A549 (cell line): ENCODE measurements around the gene USP9X. TPM values are rescaled to one million over a fixed set of nuclear protein-coding genes. Genes with fewer than 3 reads are reported as not detected.
"Not testable (repeated sequence)": the region's sequence is repeated elsewhere in the genome, so short reads cannot be mapped to it uniquely, and the experiment has no call there.

Experiments
- ATAC-seq, 2 experiments: fragments of 200-7000 bp in 1 of 2; fragments of >200 bp in 1 of 2; cut with Nextera tagmentation in 1 of 2; cut with Tn5 transposase in 1 of 2; 3 replicates each; pipeline versions ENCODE4 v1.8.0 to v1.9.1; 2018 to 2020; ENCODE audit warnings: mild to moderate bottlenecking in 1 of 2, moderate library complexity in 1 of 2
- CTCF ChIA-PET: fragments of 300-600 bp; sonication (Branson Sonifier 250); formaldehyde crosslinking; extraction: SDS; loops from one replicate; lab custom pipeline; 2021; ENCODE audit warnings: antibody characterized with exemption, inconsistent platforms; lab: Yijun Ruan, JAX
- POLR2A ChIA-PET: fragments of 350-600 bp; formaldehyde crosslinking; extraction: SDS; loops from one replicate; lab custom pipeline; 2021; ENCODE audit warnings: antibody characterized with exemption, inconsistent platforms; lab: Yijun Ruan, JAX
- DNase-seq, 2 experiments: peaks; one replicate each; pipeline versions ENCODE4 v3.0.0 to v3.0.0-alpha.2; 2011 to 2016; ENCODE audit warnings: low read depth in 1 of 2, low spot score in 1 of 2
- FAIRE-seq: peaks from 2 replicates; lab custom pipeline; 2011; peaks lifted over from hg19 to GRCh38; lab: Jason Lieb, UNC
- H3K27ac ChIP-seq, 2 experiments: fragments of >200 bp; sonication (Bioruptor Twin); formaldehyde crosslinking; 3 replicates each; pipeline ENCODE4 v1.5.1; 2016 to 2017
- H3K4me1 ChIP-seq: fragments of >200 bp; sonication (Bioruptor Twin); formaldehyde crosslinking; 3 replicates; pipeline ENCODE4 v1.6.1; 2016
- H3K4me2 ChIP-seq: fragments of >200 bp; sonication (Bioruptor Twin); formaldehyde crosslinking; 3 replicates; pipeline ENCODE4 v1.6.1; 2016
- H3K4me3 ChIP-seq: fragments of >200 bp; sonication (Bioruptor Twin); formaldehyde crosslinking; 3 replicates; pipeline ENCODE4 v1.5.1; 2016
- H3K9me3 ChIP-seq: fragments of >200 bp; sonication (Bioruptor Twin); formaldehyde crosslinking; 3 replicates; pipeline ENCODE4 v1.6.1; 2016
- CBX2 ChIP-seq: fragments of 200-600 bp; sonication (generic); IDR thresholded peaks from 2 replicates; pipeline ENCODE4 v1.6.1; 2016; ENCODE audit warnings: low read depth, mild to moderate bottlenecking, borderline replicate concordance
- CEBPB ChIP-seq, 2 experiments: fragments of >200 bp in 1 of 2; sonication (Bioruptor Twin) in 1 of 2; formaldehyde crosslinking in 1 of 2; IDR thresholded peaks; 2 replicates each; pipeline ENCODE4 v1.6.1; 2012 to 2016
- CHD4 ChIP-seq: fragments of 200-600 bp; sonication (generic); IDR thresholded peaks from 2 replicates; pipeline ENCODE4 v1.6.1; 2016; ENCODE audit warnings: antibody characterized with exemption, mild to moderate bottlenecking, borderline replicate concordance
- CTCF ChIP-seq: fragments of >200 bp; sonication (Bioruptor Twin); formaldehyde crosslinking; IDR thresholded peaks from 3 replicates; pipeline ENCODE4 v1.5.1; 2016
- EHF ChIP-seq: fragments of 250-450 bp; sonication (Bioruptor Pico); IDR thresholded peaks from 2 replicates; pipeline ENCODE4 v1.5.0; 2020; ENCODE audit warnings: mild to moderate bottlenecking
- FOSL2 ChIP-seq, 2 experiments: fragments of 450-650 bp in 1 of 2; fragments of >200 bp in 1 of 2; sonication (Bioruptor Twin) in 1 of 2; formaldehyde crosslinking; IDR thresholded peaks; 2 replicates each; pipeline versions ENCODE4 v1.5.0 to v1.6.1; 2016 to 2020; ENCODE audit warnings: mild to moderate bottlenecking in 1 of 2, moderate library complexity in 1 of 2
- HDAC2 ChIP-seq: fragments of 200-600 bp; sonication (generic); IDR thresholded peaks from 2 replicates; pipeline ENCODE4 v1.6.1; 2016
- HMGXB4 ChIP-seq: fragments of 250-450 bp; sonication (Bioruptor Pico); IDR thresholded peaks from 2 replicates; pipeline ENCODE4 v1.5.0; 2021; ENCODE audit warnings: mild to moderate bottlenecking, moderate library complexity, borderline replicate concordance
- POLR2AphosphoS2 ChIP-seq: conservative IDR thresholded peaks from 2 replicates; pipeline ENCODE4 v1.6.1; 2012; ENCODE audit warnings: low read length, improper control_type of control experiment, inconsistent platforms
- RARB ChIP-seq: fragments of 250-450 bp; sonication (Bioruptor Pico); IDR thresholded peaks from 2 replicates; pipeline ENCODE4 v1.8.0; 2021; ENCODE audit warnings: mild to moderate bottlenecking, moderate library complexity
- REST ChIP-seq: fragments of 200-600 bp; sonication (generic); IDR thresholded peaks from 2 replicates; pipeline ENCODE4 v1.6.1; 2016; ENCODE audit warnings: antibody characterized with exemption, mild to moderate bottlenecking, moderate library complexity
- TP53 ChIP-seq: fragments of 250-450 bp; sonication (Bioruptor Pico); IDR thresholded peaks from 2 replicates; pipeline ENCODE4 v1.5.0; 2021; ENCODE audit warnings: mild to moderate bottlenecking, moderate library complexity
- WGBS: methylation state at CpG from one replicate; pipeline ENCODE4 v1.1.6; 2017; ENCODE audit errors: missing lambda C conversion rate; 5-methylcytosine and 5-hydroxymethylcytosine counted together
- polyA plus RNA-seq, 4 experiments: library from polyadenylated mRNA; depleted of rRNA in 3 of 4; stranded (reverse); fragments of >200 nt; fragmentation: RNase III in 1 of 4; extraction: RNeasy Plus Mini Kit Qiagen cat#74134 plus additional on column Dnase treatment in 1 of 4; gene quantifications; 2 replicates in 3 of 4; 3 replicates in 1 of 4; pipeline ENCODE4 v1.2.3, GENCODE V29; 2011 to 2017

USP9X gene
- polyA plus RNA-seq, 2 of the 4 experiments (the other 2 are of a cell fraction): 30.7 to 70.4 TPM

GRCh38 chrX:41148553-41148952 lies 63.3 kb downstream of the USP9X start:
- ATAC-seq (peak in 1 of 2 experiments; percentile 68; a peak in 3 of 6 replicates), FAIRE-seq (peak; percentile 86), DNase-seq (peak in 1 of 2 experiments; percentile 24)
- CTCF ChIA-PET: interaction anchor here (0.6 kb wide), 1 partner anchor 13 kb away, joined by 3 read pairs; no protein-coding TSS in a partner anchor
- H3K27ac ChIP-seq: peak overlapping the region; percentile 20 to 76; a peak in 4 of 6 replicates
- 25% methylated on average over 4 of the region's 4 CpGs for WGBS
- no peak overlapping the region for H3K4me3 ChIP-seq
- POLR2A ChIA-PET: no interaction called here
- H3K4me1 ChIP-seq: peaks cover 55% of the 10 kb centered on the region
- peak overlapping the region; percentile 56 for H3K4me2 ChIP-seq
- no peaks in the 10 kb centered on the region for H3K9me3 ChIP-seq
- TF ChIP-seq HDAC2 (no peak), FOSL2 (IDR thresholded peaks at IDR 0.05) (no peak), FOSL2 (CRISPR knock-in tag; IDR thresholded peaks at IDR 0.05) (peak; percentile 28; the same call in 1 of the 2 replicates)

GRCh38 chrX:41150043-41150442 lies 64.8 kb downstream of the USP9X start:
- DNase-seq: no peak
- FAIRE-seq: no peak
- H3K4me1 ChIP-seq: peaks cover 53% of the 10 kb centered on the region
- no peaks in the 10 kb centered on the region for H3K9me3 ChIP-seq
- TF ChIP-seq EHF (CRISPR knock-in tag): no peak
- no peak for TF ChIP-seq RARB (CRISPR knock-in tag)
- TF ChIP-seq CHD4: no peak
- TF ChIP-seq CTCF: no peak
- no peak for TF ChIP-seq CEBPB (IDR thresholded peaks at IDR 0.05)
- no peak for TF ChIP-seq TP53 (CRISPR knock-in tag)
- TF ChIP-seq HMGXB4: no peak
- no peak for TF ChIP-seq POLR2AphosphoS2
- TF ChIP-seq CBX2: no peak
- TF ChIP-seq REST: no peak
- ChIA-PET POLR2A (no interaction called here), CTCF (no interaction called here)
- 76% methylated on average over 7 of the region's 7 CpGs for WGBS
- H3K4me2 ChIP-seq: no peak overlapping the region
- H3K27ac ChIP-seq: no peak overlapping the region
- H3K4me3 ChIP-seq: no peak overlapping the region
- no peak for ATAC-seq

- FAIRE-seq, H3K4me3 ChIP-seq, CTCF ChIA-PET, DNase-seq, POLR2A ChIA-PET, ATAC-seq, H3K9me3 ChIP-seq, H3K27ac ChIP-seq, H3K4me2 ChIP-seq: not testable (repeated sequence)
- WGBS: over 99% methylated on average over 8 of the region's 12 CpGs
- H3K4me1 ChIP-seq: peaks cover 37% of the 10 kb centered on the region
Measured at GRCh38 chrX:41151726-41152125, 66.5 kb downstream of the USP9X start.
